Measurements from ENCODE around the gene TSTD1.
"Not testable (repeated sequence)": the region's sequence is repeated elsewhere in the genome, so short reads cannot be mapped to it uniquely, and the experiment has no call there.

The TSTD1 gene

GRCh38 chr1:161029466-161029865 is 9.3 kb downstream of the TSTD1 start:
- H3K9me3 ChIP-seq (ENCODE audit: control insufficient read depth, low read length); H3K27me3 ChIP-seq (replicated peaks; ENCODE audit: control insufficient read depth, insufficient read depth, low read length); H3K36me3 ChIP-seq (ENCODE audit: control insufficient read depth, insufficient read depth, low read length, severe bottlenecking); H3K4me3 ChIP-seq (ENCODE audit: low read length); H3K9ac ChIP-seq (ENCODE audit: low read length); DNase-seq (ENCODE audit: low read depth): not testable (repeated sequence)
- H3K4me1 ChIP-seq (ENCODE audit: control insufficient read depth, insufficient read depth, low read length): peaks cover 25% of the 10 kb centered on the region

GRCh38 chr1:161026954-161027353 is 11.8 kb downstream of the TSTD1 start:
- not testable (repeated sequence) for H3K9ac ChIP-seq (ENCODE audit: low read length); H3K36me3 ChIP-seq (ENCODE audit: control insufficient read depth, insufficient read depth, low read length, severe bottlenecking); DNase-seq (ENCODE audit: low read depth); H3K27me3 ChIP-seq (replicated peaks; ENCODE audit: control insufficient read depth, insufficient read depth, low read length); H3K9me3 ChIP-seq (ENCODE audit: control insufficient read depth, low read length); H3K4me3 ChIP-seq (ENCODE audit: low read length)
- H3K4me1 ChIP-seq (ENCODE audit: control insufficient read depth, insufficient read depth, low read length): peaks cover 17% of the 10 kb centered on the region

GRCh38 chr1:161022432-161022831 is 16.3 kb downstream of the TSTD1 start:
- not testable (repeated sequence) for DNase-seq (ENCODE audit: low read depth); H3K4me3 ChIP-seq (ENCODE audit: low read length); H3K27me3 ChIP-seq (replicated peaks; ENCODE audit: control insufficient read depth, insufficient read depth, low read length); H3K36me3 ChIP-seq (ENCODE audit: control insufficient read depth, insufficient read depth, low read length, severe bottlenecking); H3K9me3 ChIP-seq (ENCODE audit: control insufficient read depth, low read length); H3K9ac ChIP-seq (ENCODE audit: low read length)
- peaks cover 19% of the 10 kb centered on the region for H3K4me1 ChIP-seq (ENCODE audit: control insufficient read depth, insufficient read depth, low read length)

- Histone ChIP-seq H3K9me3 (ENCODE audit: control insufficient read depth, low read length) (no peaks in the 10 kb centered on the region), H3K36me3 (ENCODE audit: control insufficient read depth, insufficient read depth, low read length, severe bottlenecking) (no peaks in the 10 kb centered on the region), H3K27me3 (replicated peaks; ENCODE audit: control insufficient read depth, insufficient read depth, low read length) (no peaks in the 10 kb centered on the region), H3K4me1 (ENCODE audit: control insufficient read depth, insufficient read depth, low read length) (peaks cover 22% of the 10 kb centered on the region), H3K9ac (ENCODE audit: low read length) (peak overlapping the region; percentile 80), H3K4me3 (ENCODE audit: low read length) (peak overlapping the region; percentile 91)
- DNase-seq (ENCODE audit: low read depth): no peak
Observed at GRCh38 chr1:161021970-161022353, 16.8 kb downstream of the TSTD1 start.

GRCh38 chr1:161021165-161021969 is 17.4 kb downstream of the TSTD1 start:
- H3K9me3 ChIP-seq (ENCODE audit: control insufficient read depth, low read length): no peaks in the 10 kb centered on the region
- no peaks in the 10 kb centered on the region for H3K27me3 ChIP-seq (replicated peaks; ENCODE audit: control insufficient read depth, insufficient read depth, low read length)
- peaks cover 22% of the 10 kb centered on the region for H3K4me1 ChIP-seq (ENCODE audit: control insufficient read depth, insufficient read depth, low read length)
- H3K4me3 ChIP-seq (ENCODE audit: low read length): peak overlapping the region; percentile 91
- DNase-seq (ENCODE audit: low read depth): no peak
- peak overlapping the region; percentile 80 for H3K9ac ChIP-seq (ENCODE audit: low read length)
- H3K36me3 ChIP-seq (ENCODE audit: control insufficient read depth, insufficient read depth, low read length, severe bottlenecking): no peaks in the 10 kb centered on the region

- Histone ChIP-seq H3K36me3 (ENCODE audit: control insufficient read depth, insufficient read depth, low read length, severe bottlenecking) (no peaks in the 10 kb centered on the region), H3K27me3 (replicated peaks; ENCODE audit: control insufficient read depth, insufficient read depth, low read length) (no peaks in the 10 kb centered on the region), H3K9me3 (ENCODE audit: control insufficient read depth, low read length) (no peaks in the 10 kb centered on the region), H3K4me3 (ENCODE audit: low read length) (peak within 1 kb of the TSS; percentile 91), H3K4me1 (ENCODE audit: control insufficient read depth, insufficient read depth, low read length) (peaks cover 22% of the 10 kb centered on the region), H3K9ac (ENCODE audit: low read length) (peak within 1 kb of the TSS; percentile 80)
- DNase-seq (ENCODE audit: low read depth): peak; percentile 43
Observed at GRCh38 chr1:161020509-161021164, 18.1 kb downstream of the TSTD1 start, which contains the start of gene F11R. F11R (minus strand) TSS chr1:161021152; CDS start chr1:161021073, 79 bp downstream.

GRCh38 chr1:161019751-161020495 is 18.8 kb downstream of the TSTD1 start:
- Histone ChIP-seq H3K36me3 (ENCODE audit: control insufficient read depth, insufficient read depth, low read length, severe bottlenecking) (no peaks in the 10 kb centered on the region), H3K9ac (ENCODE audit: low read length) (peak overlapping the region; percentile 80), H3K9me3 (ENCODE audit: control insufficient read depth, low read length) (no peaks in the 10 kb centered on the region), H3K27me3 (replicated peaks; ENCODE audit: control insufficient read depth, insufficient read depth, low read length) (no peaks in the 10 kb centered on the region), H3K4me1 (ENCODE audit: control insufficient read depth, insufficient read depth, low read length) (peaks cover 22% of the 10 kb centered on the region), H3K4me3 (ENCODE audit: low read length) (peak overlapping the region; percentile 91)
- no peak for DNase-seq (ENCODE audit: low read depth)

GRCh38 chr1:161019111-161019660 is 19.6 kb downstream of the TSTD1 start:
- not testable (repeated sequence) for H3K27me3 ChIP-seq (replicated peaks; ENCODE audit: control insufficient read depth, insufficient read depth, low read length); H3K36me3 ChIP-seq (ENCODE audit: control insufficient read depth, insufficient read depth, low read length, severe bottlenecking); DNase-seq (ENCODE audit: low read depth); H3K4me3 ChIP-seq (ENCODE audit: low read length); H3K9ac ChIP-seq (ENCODE audit: low read length); H3K9me3 ChIP-seq (ENCODE audit: control insufficient read depth, low read length)
- H3K4me1 ChIP-seq (ENCODE audit: control insufficient read depth, insufficient read depth, low read length): peaks cover 25% of the 10 kb centered on the region

- Histone ChIP-seq H3K9ac (ENCODE audit: low read length) (no peak overlapping the region), H3K9me3 (ENCODE audit: control insufficient read depth, low read length) (no peaks in the 10 kb centered on the region), H3K4me3 (ENCODE audit: low read length) (no peak overlapping the region), H3K4me1 (ENCODE audit: control insufficient read depth, insufficient read depth, low read length) (peaks cover 30% of the 10 kb centered on the region), H3K27me3 (replicated peaks; ENCODE audit: control insufficient read depth, insufficient read depth, low read length) (no peaks in the 10 kb centered on the region), H3K36me3 (ENCODE audit: control insufficient read depth, insufficient read depth, low read length, severe bottlenecking) (no peaks in the 10 kb centered on the region)
- no peak for DNase-seq (ENCODE audit: low read depth)
Observed at GRCh38 chr1:161018631-161018930, 20.2 kb downstream of the TSTD1 start.

GRCh38 chr1:161017756-161018630 is 20.8 kb downstream of the TSTD1 start:
- H3K4me3 ChIP-seq (ENCODE audit: low read length): no peak overlapping the region
- DNase-seq (ENCODE audit: low read depth): no peak

More at GRCh38 chr1:161017756-161018630, 20.8 kb downstream of the TSTD1 start:
- no peak overlapping the region for H3K9ac ChIP-seq (ENCODE audit: low read length)
- no peaks in the 10 kb centered on the region for H3K36me3 ChIP-seq (ENCODE audit: control insufficient read depth, insufficient read depth, low read length, severe bottlenecking)
- no peaks in the 10 kb centered on the region for H3K9me3 ChIP-seq (ENCODE audit: control insufficient read depth, low read length)
- H3K27me3 ChIP-seq (replicated peaks; ENCODE audit: control insufficient read depth, insufficient read depth, low read length): no peaks in the 10 kb centered on the region
- H3K4me1 ChIP-seq (ENCODE audit: control insufficient read depth, insufficient read depth, low read length): peaks cover 36% of the 10 kb centered on the region
